Subcutaneous adipose tissue (tissue), 4 donors: ENCODE measurements around the gene HP. TPM values are rescaled to one million over a fixed set of nuclear protein-coding genes. Genes with fewer than 3 reads are reported as not detected.
"Not testable (repeated sequence)": the region's sequence is repeated elsewhere in the genome, so short reads cannot be mapped to it uniquely, and the experiment has no call there.

Experiments
- total RNA-seq, 4 donors: library from RNA; depleted of rRNA; stranded (reverse); fragments of >200 nt; gene quantifications; one replicate each; pipeline ENCODE4 v1.1.0, GENCODE V29; 2016
- TF ChIP-seq, protein P1 (sequence below): fragments of 450-650 bp; IDR thresholded peaks from one replicate; pipeline ENCODE4 v1.5.1; 2016; ENCODE audit warnings: low read depth, mild to moderate bottlenecking, control low read depth, antibody characterized with exemption, moderate library complexity

HP gene, protein sequence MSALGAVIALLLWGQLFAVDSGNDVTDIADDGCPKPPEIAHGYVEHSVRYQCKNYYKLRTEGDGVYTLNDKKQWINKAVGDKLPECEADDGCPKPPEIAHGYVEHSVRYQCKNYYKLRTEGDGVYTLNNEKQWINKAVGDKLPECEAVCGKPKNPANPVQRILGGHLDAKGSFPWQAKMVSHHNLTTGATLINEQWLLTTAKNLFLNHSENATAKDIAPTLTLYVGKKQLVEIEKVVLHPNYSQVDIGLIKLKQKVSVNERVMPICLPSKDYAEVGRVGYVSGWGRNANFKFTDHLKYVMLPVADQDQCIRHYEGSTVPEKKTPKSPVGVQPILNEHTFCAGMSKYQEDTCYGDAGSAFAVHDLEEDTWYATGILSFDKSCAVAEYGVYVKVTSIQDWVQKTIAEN
- 10 to 100 TPM in 3 of 4 donors, 1 to 10 TPM in 1; 7.5 to 69.1 (median 27.2) TPM for total RNA-seq

DNA sequence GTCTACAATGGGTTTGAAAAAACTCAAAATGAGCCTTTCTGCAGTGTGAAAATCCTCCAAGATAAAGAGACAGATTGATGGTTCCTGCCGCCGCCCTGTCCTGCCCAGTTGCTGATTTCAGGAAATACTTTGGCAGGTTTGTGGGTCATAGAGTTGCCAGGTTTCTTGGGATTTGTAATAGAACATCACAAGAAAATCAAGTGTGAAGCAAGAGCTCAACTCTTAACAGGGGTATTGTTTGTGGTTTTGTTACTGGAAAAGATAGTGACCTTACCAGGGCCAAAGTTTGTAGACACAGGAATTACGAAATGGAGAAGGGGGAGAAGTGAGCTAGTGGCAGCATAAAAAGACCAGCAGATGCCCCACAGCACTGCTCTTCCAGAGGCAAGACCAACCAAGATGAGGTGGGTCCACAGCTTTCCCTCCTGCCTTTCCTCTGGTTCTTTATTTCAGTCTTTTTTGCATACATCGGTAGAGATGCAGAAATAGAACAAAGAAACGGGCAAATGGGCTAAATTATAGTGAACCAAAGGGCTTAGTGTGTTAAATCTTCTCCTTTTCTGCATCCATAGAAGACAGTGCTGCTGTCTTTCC lies at the start of gene HP:
Gene HP (plus strand): TSS at position 252 of the 594 bp plus-strand sequence. CDS start 148 bp downstream, at position 400.
- TF ChIP-seq, protein P1, sequence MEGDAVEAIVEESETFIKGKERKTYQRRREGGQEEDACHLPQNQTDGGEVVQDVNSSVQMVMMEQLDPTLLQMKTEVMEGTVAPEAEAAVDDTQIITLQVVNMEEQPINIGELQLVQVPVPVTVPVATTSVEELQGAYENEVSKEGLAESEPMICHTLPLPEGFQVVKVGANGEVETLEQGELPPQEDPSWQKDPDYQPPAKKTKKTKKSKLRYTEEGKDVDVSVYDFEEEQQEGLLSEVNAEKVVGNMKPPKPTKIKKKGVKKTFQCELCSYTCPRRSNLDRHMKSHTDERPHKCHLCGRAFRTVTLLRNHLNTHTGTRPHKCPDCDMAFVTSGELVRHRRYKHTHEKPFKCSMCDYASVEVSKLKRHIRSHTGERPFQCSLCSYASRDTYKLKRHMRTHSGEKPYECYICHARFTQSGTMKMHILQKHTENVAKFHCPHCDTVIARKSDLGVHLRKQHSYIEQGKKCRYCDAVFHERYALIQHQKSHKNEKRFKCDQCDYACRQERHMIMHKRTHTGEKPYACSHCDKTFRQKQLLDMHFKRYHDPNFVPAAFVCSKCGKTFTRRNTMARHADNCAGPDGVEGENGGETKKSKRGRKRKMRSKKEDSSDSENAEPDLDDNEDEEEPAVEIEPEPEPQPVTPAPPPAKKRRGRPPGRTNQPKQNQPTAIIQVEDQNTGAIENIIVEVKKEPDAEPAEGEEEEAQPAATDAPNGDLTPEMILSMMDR = not testable (repeated sequence)

DNA sequence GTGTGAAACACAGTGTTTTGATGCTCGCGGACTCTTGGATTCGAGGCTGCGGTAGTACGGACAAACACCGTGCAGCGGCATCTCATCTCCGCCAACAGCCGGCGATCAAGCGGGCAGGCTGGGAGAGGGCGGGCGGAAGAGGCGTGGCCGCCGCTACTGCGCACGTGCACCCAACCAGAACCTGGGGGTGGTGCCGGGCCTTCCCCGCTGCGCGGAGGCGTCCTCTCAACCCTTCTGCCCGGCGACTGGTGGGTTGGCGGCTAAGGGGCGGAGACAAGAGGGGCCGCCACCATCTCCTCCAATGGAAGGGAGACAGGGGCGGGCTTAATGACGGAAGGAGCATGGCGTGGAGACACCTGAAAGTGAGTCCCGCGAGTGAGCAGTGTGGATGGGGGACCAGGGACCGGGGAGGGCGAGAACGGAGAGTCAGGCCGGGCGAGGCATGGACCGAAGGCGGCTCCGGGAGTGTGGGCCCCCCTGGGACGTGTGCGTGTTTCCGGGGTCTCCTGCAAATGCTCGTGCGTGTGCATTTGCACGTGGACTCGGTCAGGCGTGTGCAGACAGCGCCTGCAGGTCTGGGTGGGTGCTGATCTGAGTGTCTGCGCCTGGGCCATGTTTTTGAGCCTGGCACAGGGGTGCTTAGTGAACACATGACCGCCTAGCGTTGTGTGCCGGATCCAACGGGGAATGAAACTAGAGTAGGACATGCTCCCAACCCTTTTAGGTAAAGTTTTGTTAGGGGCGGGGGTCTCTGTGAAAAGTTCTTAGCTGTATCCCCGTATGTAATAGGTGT lies 45.7 kb upstream of the HP start, which contains the start of gene DHODH:
Gene DHODH (plus strand): TSS at position 321 of the 793 bp plus-strand sequence. CDS start 21 bp downstream, at position 342.
- TF ChIP-seq, protein P1 = no peak

DNA sequence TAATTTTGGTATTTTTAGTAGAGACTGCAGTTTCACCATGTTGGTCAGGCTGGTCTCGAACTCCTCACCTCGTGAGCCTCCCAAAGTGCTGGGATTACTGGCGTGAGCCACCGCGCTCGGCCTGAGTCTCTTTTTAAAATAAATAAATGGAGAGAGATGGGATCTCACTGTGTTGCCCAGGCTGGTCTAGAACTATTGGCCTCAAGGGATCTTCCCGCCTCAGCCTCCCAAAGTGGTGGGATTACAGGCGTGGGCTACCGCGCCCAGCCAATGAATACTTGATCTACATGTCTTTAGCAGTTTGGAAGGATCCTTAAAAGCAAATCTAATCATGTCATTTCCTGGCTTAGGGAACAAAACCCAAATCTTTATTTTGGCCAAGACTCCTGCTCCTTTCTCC lies 44.5 kb upstream of the HP start:
- TF ChIP-seq, protein P1 = no peak

DNA sequence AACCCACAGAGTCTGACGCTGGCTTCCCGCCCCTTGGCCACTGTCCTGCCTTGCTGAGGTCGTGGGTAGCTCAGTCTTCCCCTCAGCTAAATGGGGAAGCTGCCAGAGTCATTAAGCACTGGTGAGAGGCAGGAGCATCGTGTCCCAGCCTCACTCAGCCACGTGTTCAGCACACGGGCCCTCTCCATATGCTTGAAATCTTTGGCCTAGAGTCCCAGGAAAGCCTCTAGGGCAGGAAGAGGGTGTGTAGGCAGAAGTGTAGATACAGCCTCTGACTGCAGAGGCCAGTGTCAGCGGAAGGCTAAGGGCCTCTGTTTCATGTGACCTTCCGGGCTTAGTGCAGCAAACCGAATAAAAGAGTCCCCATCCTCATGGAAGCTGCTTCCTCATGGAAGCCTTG lies 41.7 kb upstream of the HP start:
- TF ChIP-seq, protein P1 = no peak

DNA sequence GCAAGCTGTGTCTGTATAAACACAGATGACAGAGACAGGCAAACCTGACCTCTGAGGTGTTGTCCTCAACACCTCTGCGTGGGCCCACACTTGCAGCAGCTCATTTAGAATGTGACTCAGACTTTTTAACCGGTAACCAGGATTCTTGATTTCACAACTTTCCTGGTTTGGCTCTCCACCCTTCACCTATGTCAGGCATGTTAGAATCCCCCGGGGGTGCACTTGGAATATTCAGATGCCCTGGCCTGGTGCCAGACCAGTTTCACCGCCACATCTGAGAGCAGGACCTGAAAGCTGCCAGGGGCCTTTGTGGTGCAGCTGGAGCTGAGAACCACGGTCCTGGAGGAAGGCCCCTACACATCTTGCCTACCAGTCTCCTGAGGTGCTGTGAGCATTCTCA lies 40.9 kb upstream of the HP start:
- TF ChIP-seq, protein P1 = no peak

DNA sequence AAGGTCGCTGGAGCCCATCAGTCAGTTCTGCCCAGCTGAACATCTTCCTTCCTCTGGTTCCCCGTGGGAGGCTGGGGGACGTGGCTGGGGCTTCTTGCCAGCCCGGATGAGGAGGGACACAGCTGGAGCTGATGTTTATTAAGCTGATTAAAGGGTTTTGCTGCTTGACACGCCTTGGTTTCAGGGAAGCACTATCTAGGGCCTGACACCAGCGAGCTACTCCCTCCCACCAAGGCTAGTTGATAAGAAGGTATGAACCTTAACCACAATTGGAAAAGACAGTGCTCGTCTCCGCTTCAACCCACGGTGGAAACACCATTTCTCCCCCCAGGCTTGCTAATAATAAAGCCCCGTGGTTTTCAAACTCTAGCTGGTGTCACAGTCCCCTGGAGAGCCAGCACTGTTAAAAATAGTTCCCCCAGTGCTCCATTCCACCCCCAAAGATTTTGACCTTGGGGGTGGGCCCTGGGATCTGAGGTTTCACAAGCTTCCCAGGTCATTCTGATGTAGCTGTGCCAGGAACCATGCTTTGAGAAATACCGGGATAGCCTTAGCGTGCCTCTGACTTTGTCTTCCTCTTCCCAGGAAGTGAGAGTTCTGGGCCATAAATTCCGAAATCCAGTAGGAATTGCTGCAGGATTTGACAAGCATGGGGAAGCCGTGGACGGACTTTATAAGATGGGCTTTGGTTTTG lies 40.3 kb upstream of the HP start:
- TF ChIP-seq, protein P1 = no peak
